GM18858 (cell line): ENCODE measurements around the gene ITPR1.

Experiments
- ATAC-seq: cut with Tn5 transposase; IDR thresholded peaks from one replicate; pipeline ENCODE4 v1.9.1; 2021; ENCODE audit not compliant: unreplicated experiment

ITPR1 gene

GRCh38 chr3:4865714-4866113 is 372.6 kb downstream of the ITPR1 start:
- no peak for ATAC-seq

- ATAC-seq = no peak
Observed at GRCh38 chr3:4866866-4867265, 373.7 kb downstream of the ITPR1 start.

- ATAC-seq = no peak
Observed at GRCh38 chr3:4877173-4877787, 384.1 kb downstream of the ITPR1 start.

- no peak for ATAC-seq
Observed at GRCh38 chr3:4880850-4881249, 387.7 kb downstream of the ITPR1 start.

GRCh38 chr3:4882548-4882947 is 389.4 kb downstream of the ITPR1 start:
- no peak for ATAC-seq

- ATAC-seq = no peak
Observed at GRCh38 chr3:4883011-4883410, 389.9 kb downstream of the ITPR1 start.

GRCh38 chr3:4884888-4885287 is 391.7 kb downstream of the ITPR1 start:
- ATAC-seq = no peak

- no peak for ATAC-seq
Observed at GRCh38 chr3:4885316-4885715, 392.2 kb downstream of the ITPR1 start.

GRCh38 chr3:4886448-4886847 is 393.3 kb downstream of the ITPR1 start:
- no peak for ATAC-seq

GRCh38 chr3:4887177-4887576 is 394.0 kb downstream of the ITPR1 start:
- ATAC-seq = no peak

GRCh38 chr3:4888913-4889846 is 396.0 kb downstream of the ITPR1 start:
- ATAC-seq = peak; percentile 77

GRCh38 chr3:4889896-4890295 is 396.7 kb downstream of the ITPR1 start:
- ATAC-seq = no peak

- no peak for ATAC-seq
Observed at GRCh38 chr3:4894891-4895530, 401.9 kb downstream of the ITPR1 start.

GRCh38 chr3:4895838-4896237 is 402.7 kb downstream of the ITPR1 start:
- no peak for ATAC-seq
